H1 (cell line): ENCODE data around the gene CC2D2A.

ENCODE experiments used
- CTCF ChIP-seq, 3 experiments: IDR thresholded peaks; 1 replicate in 2 of 3; 2 replicates in 1 of 3; pipeline versions ENCODE4 v1.5.1 to v1.6.1; 2011; ENCODE audit warnings: low read length in 3 of 3, mild to moderate bottlenecking in 3 of 3, inconsistent platforms in 2 of 3, low read depth in 1 of 3, moderate library complexity in 1 of 3; ENCODE audit not compliant: insufficient read depth in 1 of 3; ENCODE audit errors: control extremely low read depth in 1 of 3
- EGR1 ChIP-seq: IDR thresholded peaks from 2 replicates; pipeline ENCODE4 v1.6.1; 2011; ENCODE audit warnings: low read depth, low read length, borderline replicate concordance
- POLR2AphosphoS5 ChIP-seq: IDR thresholded peaks from 2 replicates; pipeline ENCODE4 v1.6.1; 2011; ENCODE audit warnings: low read depth, low read length
- TEAD4 ChIP-seq: IDR thresholded peaks from 2 replicates; pipeline ENCODE4 v1.6.1; 2012; ENCODE audit warnings: low read depth, low read length, inconsistent platforms, mixed read lengths

GRCh38 chr4:15531792-15532191 is 62.1 kb downstream of the CC2D2A start:
- TF ChIP-seq CTCF (IDR thresholded peaks at IDR 0.05; ENCODE audit: control extremely low read depth in 1 of 3, insufficient read depth in 1 of 3, low read depth in 1 of 3, low read length in 3 of 3) (no peak), POLR2AphosphoS5 (no peak), TEAD4 (no peak), EGR1 (no peak)
